HepG2 (cell line): ENCODE data around the gene NAA16.

Source experiments
- NCOA2 ChIP-seq: sonication (generic); formaldehyde crosslinking; IDR thresholded peaks from 2 replicates; pipeline ENCODE4 v1.8.0; 2022; ENCODE audit warnings: inconsistent platforms
- TCF12 ChIP-seq, 2 experiments: fragments of 450-650 bp in 1 of 2; sonication (generic) in 1 of 2; formaldehyde crosslinking in 1 of 2; IDR thresholded peaks; 2 replicates each; pipeline versions ENCODE4 v1.6.1 to v1.8.0; 2017 to 2022; ENCODE audit warnings: antibody characterized with exemption in 1 of 2, mild to moderate bottlenecking in 1 of 2, missing genetic modification reagents in 1 of 2, moderate library complexity in 1 of 2
- TF ChIP-seq, protein P1 (sequence below): IDR thresholded peaks from 2 replicates; pipeline ENCODE4 v1.6.1; 2016; ENCODE audit warnings: mild to moderate bottlenecking, missing biosample characterization, missing genetic modification reagents
- TF ChIP-seq, protein P2 (sequence below): sonication (generic); formaldehyde crosslinking; IDR thresholded peaks from 2 replicates; pipeline ENCODE4 v1.5.0; 2020; ENCODE audit warnings: mild to moderate bottlenecking, missing genetic modification reagents, moderate library complexity

DNA sequence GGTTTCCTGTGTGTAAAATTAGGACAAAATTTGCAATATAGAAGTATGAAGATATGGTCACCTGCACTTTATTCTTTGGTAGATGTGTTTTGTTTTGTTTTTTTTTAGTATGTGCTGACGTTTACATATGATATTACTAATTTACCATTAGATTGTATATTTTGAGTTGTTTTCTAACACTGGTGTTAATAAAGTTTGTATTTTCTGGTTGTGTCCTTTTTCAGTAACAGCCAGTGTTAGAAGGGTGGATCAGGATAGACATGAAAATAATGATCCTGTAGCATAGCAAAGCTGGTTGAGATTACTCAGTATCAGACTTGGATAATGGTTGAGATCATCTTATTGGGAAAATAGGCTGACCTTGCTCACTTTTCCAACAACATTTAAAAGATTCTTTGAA is 6.2 kb downstream of the NAA16 start:
- TF ChIP-seq, protein P1, sequence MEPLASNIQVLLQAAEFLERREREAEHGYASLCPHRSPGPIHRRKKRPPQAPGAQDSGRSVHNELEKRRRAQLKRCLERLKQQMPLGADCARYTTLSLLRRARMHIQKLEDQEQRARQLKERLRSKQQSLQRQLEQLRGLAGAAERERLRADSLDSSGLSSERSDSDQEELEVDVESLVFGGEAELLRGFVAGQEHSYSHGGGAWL (CRISPR knock-in tag), result no peak
- TF ChIP-seq, protein P2, sequence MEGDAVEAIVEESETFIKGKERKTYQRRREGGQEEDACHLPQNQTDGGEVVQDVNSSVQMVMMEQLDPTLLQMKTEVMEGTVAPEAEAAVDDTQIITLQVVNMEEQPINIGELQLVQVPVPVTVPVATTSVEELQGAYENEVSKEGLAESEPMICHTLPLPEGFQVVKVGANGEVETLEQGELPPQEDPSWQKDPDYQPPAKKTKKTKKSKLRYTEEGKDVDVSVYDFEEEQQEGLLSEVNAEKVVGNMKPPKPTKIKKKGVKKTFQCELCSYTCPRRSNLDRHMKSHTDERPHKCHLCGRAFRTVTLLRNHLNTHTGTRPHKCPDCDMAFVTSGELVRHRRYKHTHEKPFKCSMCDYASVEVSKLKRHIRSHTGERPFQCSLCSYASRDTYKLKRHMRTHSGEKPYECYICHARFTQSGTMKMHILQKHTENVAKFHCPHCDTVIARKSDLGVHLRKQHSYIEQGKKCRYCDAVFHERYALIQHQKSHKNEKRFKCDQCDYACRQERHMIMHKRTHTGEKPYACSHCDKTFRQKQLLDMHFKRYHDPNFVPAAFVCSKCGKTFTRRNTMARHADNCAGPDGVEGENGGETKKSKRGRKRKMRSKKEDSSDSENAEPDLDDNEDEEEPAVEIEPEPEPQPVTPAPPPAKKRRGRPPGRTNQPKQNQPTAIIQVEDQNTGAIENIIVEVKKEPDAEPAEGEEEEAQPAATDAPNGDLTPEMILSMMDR, result no peak
- TF ChIP-seq NCOA2 (CRISPR knock-in tag) (no peak), TCF12 (IDR thresholded peaks at IDR 0.05) (no peak), TCF12 (CRISPR knock-in tag; IDR thresholded peaks at IDR 0.05) (no peak)
